ENCODE data around the gene RBPMS2. TPM values are rescaled to one million over a fixed set of nuclear protein-coding genes. Genes with fewer than 3 reads are reported as not detected.

Gene RBPMS2
- total RNA-seq, 2 donors from 2014 or later: 2.3 to 14.0 TPM

- no peak overlapping the region for H3K27ac ChIP-seq
- H3K4me3 ChIP-seq: no peak overlapping the region
- TF ChIP-seq CTCF (IDR thresholded peaks at IDR 0.05): no peak
- DNase-seq (ENCODE audit: low spot score): no peak
- 82% methylated on average over 3 of the region's 3 CpGs for WGBS
- H3K9me3 ChIP-seq: no peaks in the 10 kb centered on the region
- H3K36me3 ChIP-seq: no peaks in the 10 kb centered on the region
- H3K4me1 ChIP-seq (replicated peaks): peaks cover 16% of the 10 kb centered on the region
- H3K27me3 ChIP-seq (replicated peaks; ENCODE audit: insufficient read depth): no peaks in the 10 kb centered on the region
- intact Hi-C loops (cut with DNase I): no loop called here
These were observed 70.4 kb downstream of the RBPMS2 start for GRCh38 chr15:64705006-64705405.

- Histone ChIP-seq H3K36me3 (no peaks in the 10 kb centered on the region), H3K4me1 (replicated peaks) (peaks cover 20% of the 10 kb centered on the region), H3K27me3 (replicated peaks; ENCODE audit: insufficient read depth) (no peaks in the 10 kb centered on the region), H3K27ac (peak overlapping the region; percentile 81 to 88), H3K4me3 (peak overlapping the region; percentile 81 to 89), H3K9me3 (no peaks in the 10 kb centered on the region)
- 50% methylated on average over 7 of the region's 7 CpGs for WGBS
- no peak for DNase-seq (ENCODE audit: low spot score)
- TF ChIP-seq CTCF (IDR thresholded peaks at IDR 0.05) (no peak), POLR2A (IDR thresholded peaks at IDR 0.05) (no peak), POLR2AphosphoS5 (IDR thresholded peaks at IDR 0.05) (no peak)
- intact Hi-C loops (cut with DNase I): no loop called here
These were observed 71.8 kb downstream of the RBPMS2 start for GRCh38 chr15:64703632-64703959.

GRCh38 chr15:64702816-64703631, 72.4 kb downstream of the RBPMS2 start:
- Histone ChIP-seq H3K27me3 (replicated peaks; ENCODE audit: insufficient read depth) (no peaks in the 10 kb centered on the region), H3K36me3 (no peaks in the 10 kb centered on the region), H3K9me3 (no peaks in the 10 kb centered on the region), H3K4me1 (replicated peaks) (peaks cover 20% of the 10 kb centered on the region), H3K4me3 (peak overlapping the region; percentile 81 to 89), H3K27ac (peak overlapping the region; percentile 81 to 88)
- WGBS: under 1% methylated on average over 61 of the region's 62 CpGs
- no peak for TF ChIP-seq CTCF (IDR thresholded peaks at IDR 0.05)
- TF ChIP-seq POLR2A (IDR thresholded peaks at IDR 0.05): peak; percentile 69
- peak; percentile 96 for TF ChIP-seq POLR2AphosphoS5 (IDR thresholded peaks at IDR 0.05)
- intact Hi-C loops (cut with DNase I): no loop called here
- DNase-seq (ENCODE audit: low spot score): peak; percentile 96

GRCh38 chr15:64701482-64702184, 73.8 kb downstream of the RBPMS2 start:
- Histone ChIP-seq H3K9me3 (no peaks in the 10 kb centered on the region), H3K27ac (peak overlapping the region; percentile 29 to 81), H3K4me1 (replicated peaks) (peaks cover 20% of the 10 kb centered on the region), H3K27me3 (replicated peaks; ENCODE audit: insufficient read depth) (no peaks in the 10 kb centered on the region), H3K4me3 (peak overlapping the region; percentile 81 to 89), H3K36me3 (no peaks in the 10 kb centered on the region)
- intact Hi-C loops (cut with DNase I): no loop called here
- TF ChIP-seq POLR2A (IDR thresholded peaks at IDR 0.05) (no peak), CTCF (IDR thresholded peaks at IDR 0.05) (no peak), POLR2AphosphoS5 (IDR thresholded peaks at IDR 0.05) (no peak)
- 24% methylated on average over 5 of the region's 5 CpGs for WGBS
- DNase-seq (ENCODE audit: low spot score): no peak

All from prostate gland (tissue), 2 donors.